DOHH2 (cell line): ENCODE results near the gene SCIN.

Experiments
- CTCF ChIP-seq: fragments of 200-600 bp; sonication (generic); IDR thresholded peaks from one replicate; pipeline ENCODE4 v1.5.1; 2014; ENCODE audit warnings: antibody characterized with exemption, mild to moderate bottlenecking, low read depth, low read length; ENCODE audit not compliant: poor library complexity, severe bottlenecking
- EZH2phosphoT487 ChIP-seq: fragments of 200-600 bp; sonication (generic); IDR thresholded peaks from 2 replicates; pipeline ENCODE4 v1.6.1; 2017; ENCODE audit warnings: borderline replicate concordance, mild to moderate bottlenecking, antibody characterized with exemption, low read length, moderate library complexity, mixed read lengths

- TF ChIP-seq CTCF (no peak), EZH2phosphoT487 (no peak)
Observed at GRCh38 chr7:12590559-12590958, 20.0 kb downstream of the SCIN start.
